ENCODE measurements around the gene RBAK. TPM values are rescaled to one million over a fixed set of nuclear protein-coding genes. Genes with fewer than 3 reads are reported as not detected.

RBAK gene
- total and polyA plus RNA-seq, 2 of the 4 experiments (the other 2 are of a cell fraction): 2.8 to 8.1 TPM

- no peak overlapping the region for H2BK20ac ChIP-seq (ENCODE audit: low read depth, low read length)
- H3K56ac ChIP-seq (ENCODE audit: extremely low read depth, insufficient read depth, low read length): no peak overlapping the region
- ChIA-PET POLR2A (ENCODE audit: unreplicated experiment) (no interaction called here), CTCF (no interaction called here)
- no peak overlapping the region for H4K8ac ChIP-seq (ENCODE audit: low read depth in 2 of 2, low read length in 2 of 2)
- H3K4me1 ChIP-seq (ENCODE audit: control insufficient read depth, insufficient read depth, low read length): no peaks in the 10 kb centered on the region
- no peak overlapping the region for H2AFZ ChIP-seq (replicated peaks; ENCODE audit: low read length, poor library complexity)
- H2AK9ac ChIP-seq (replicated peaks; ENCODE audit: low read depth, low read length, poor library complexity): no peak overlapping the region
- no CpG with 5 or more reads among the region's 1 CpG for WGBS, 2 experiments (ENCODE audit: extremely low coverage in 2 of 2, insufficient read length in 1 of 2)
- no peak overlapping the region for H4K91ac ChIP-seq (ENCODE audit: insufficient read depth, low read depth, low read length)
- DNase-seq (no peak), ATAC-seq (ENCODE audit: low read depth) (no peak)
- H3K4me2 ChIP-seq (ENCODE audit: low read depth, low read length): no peak overlapping the region
- no peak overlapping the region for H3K4ac ChIP-seq (ENCODE audit: low read depth, low read length)
- no peak overlapping the region for H3K18ac ChIP-seq (ENCODE audit: low read depth, low read length)
- no peak overlapping the region for H2BK15ac ChIP-seq (ENCODE audit: low read depth, low read length)
- no TSS peak for BruUV-seq (replicated peaks)
- no peak overlapping the region for H2BK120ac ChIP-seq (ENCODE audit: low read depth, low read length)
- no peak overlapping the region for H3K27ac ChIP-seq (ENCODE audit: insufficient read depth, low read length)
- H2AK5ac ChIP-seq (ENCODE audit: low read depth, low read length): no peak overlapping the region
- no peak overlapping the region for H3K9ac ChIP-seq (ENCODE audit: low read depth, low read length)
- TF ChIP-seq RAD21 (IDR thresholded peaks at IDR 0.05; ENCODE audit: low read length): no peak
- TF ChIP-seq, protein P1, sequence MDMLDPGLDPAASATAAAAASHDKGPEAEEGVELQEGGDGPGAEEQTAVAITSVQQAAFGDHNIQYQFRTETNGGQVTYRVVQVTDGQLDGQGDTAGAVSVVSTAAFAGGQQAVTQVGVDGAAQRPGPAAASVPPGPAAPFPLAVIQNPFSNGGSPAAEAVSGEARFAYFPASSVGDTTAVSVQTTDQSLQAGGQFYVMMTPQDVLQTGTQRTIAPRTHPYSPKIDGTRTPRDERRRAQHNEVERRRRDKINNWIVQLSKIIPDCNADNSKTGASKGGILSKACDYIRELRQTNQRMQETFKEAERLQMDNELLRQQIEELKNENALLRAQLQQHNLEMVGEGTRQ (IDR thresholded peaks at IDR 0.05; ENCODE audit: low read depth, low read length): no peak
- no peak for TF ChIP-seq FOS (IDR thresholded peaks at IDR 0.05; ENCODE audit: low read depth, low read length)
- TF ChIP-seq POLR2A (IDR thresholded peaks at IDR 0.05; ENCODE audit: low read depth, low read length): no peak
- TF ChIP-seq MAZ (IDR thresholded peaks at IDR 0.05; ENCODE audit: borderline replicate concordance, low read depth, low read length): no peak
- TF ChIP-seq MXI1 (IDR thresholded peaks at IDR 0.05; ENCODE audit: borderline replicate concordance, low read depth, low read length): no peak
- TF ChIP-seq RCOR1 (IDR thresholded peaks at IDR 0.05; ENCODE audit: insufficient replicate concordance, low read length): no peak
- TF ChIP-seq SMC3 (IDR thresholded peaks at IDR 0.05; ENCODE audit: low read depth, low read length): no peak
- no peak for TF ChIP-seq BHLHE40 (IDR thresholded peaks at IDR 0.05; ENCODE audit: low read depth, low read length)
- no peak for TF ChIP-seq RFX5 (IDR thresholded peaks at IDR 0.05; ENCODE audit: low read depth, low read length)
- no peak for TF ChIP-seq NFE2L2 (IDR thresholded peaks at IDR 0.05; ENCODE audit: low read depth, low read length)
- no peak for TF ChIP-seq MAFK (IDR thresholded peaks at IDR 0.05; ENCODE audit: low read depth, low read length)
- TF ChIP-seq, protein P2, sequence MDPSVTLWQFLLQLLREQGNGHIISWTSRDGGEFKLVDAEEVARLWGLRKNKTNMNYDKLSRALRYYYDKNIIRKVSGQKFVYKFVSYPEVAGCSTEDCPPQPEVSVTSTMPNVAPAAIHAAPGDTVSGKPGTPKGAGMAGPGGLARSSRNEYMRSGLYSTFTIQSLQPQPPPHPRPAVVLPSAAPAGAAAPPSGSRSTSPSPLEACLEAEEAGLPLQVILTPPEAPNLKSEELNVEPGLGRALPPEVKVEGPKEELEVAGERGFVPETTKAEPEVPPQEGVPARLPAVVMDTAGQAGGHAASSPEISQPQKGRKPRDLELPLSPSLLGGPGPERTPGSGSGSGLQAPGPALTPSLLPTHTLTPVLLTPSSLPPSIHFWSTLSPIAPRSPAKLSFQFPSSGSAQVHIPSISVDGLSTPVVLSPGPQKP (IDR thresholded peaks at IDR 0.05; ENCODE audit: borderline replicate concordance, low read depth, low read length): no peak
- H3K36me3 ChIP-seq (ENCODE audit: control insufficient read depth, insufficient read depth, low read length): peaks cover 33% of the 10 kb centered on the region
- no peaks in the 10 kb centered on the region for H3K9me1 ChIP-seq (ENCODE audit: insufficient read depth, low read length)
- no peaks in the 10 kb centered on the region for H3K27me3 ChIP-seq (ENCODE audit: control insufficient read depth, insufficient read depth, low read length)
- intact Hi-C loops (cut with micrococcal nuclease): no loop called here
- H4K5ac ChIP-seq (ENCODE audit: low read depth, low read length): no peak overlapping the region
- no peaks in the 10 kb centered on the region for H4K20me1 ChIP-seq (ENCODE audit: insufficient read depth, low read length)
- in situ Hi-C loops (cut with MboI; ENCODE audit: low sequenced_read_pairs): no loop called here
- peaks cover 6 to 8% of the 10 kb centered on the region in 2 experiments; a peak in 3 of 4 replicates for H3K79me1 ChIP-seq (ENCODE audit: low read depth in 1 of 2, low read length in 2 of 2)
- no peak overlapping the region for H3K14ac ChIP-seq (replicated peaks; ENCODE audit: low read depth, low read length)
- peaks cover 29% of the 10 kb centered on the region for H3K9me3 ChIP-seq (ENCODE audit: control insufficient read depth, insufficient read depth, low read length)
- no peak overlapping the region for H3K4me3 ChIP-seq (ENCODE audit: insufficient read depth, low read depth, low read length)
- H2BK5ac ChIP-seq (ENCODE audit: low read depth, low read length, poor library complexity, severe bottlenecking): no peak overlapping the region
- H3K23ac ChIP-seq (ENCODE audit: low read depth, low read length): no peak overlapping the region
- dilution Hi-C loops (cut with HindIII; ENCODE audit: low sequenced_read_pairs, unreplicated experiment): no loop called here
These were observed 7.5 kb downstream of the RBAK start for GRCh38 chr7:5053175-5053574.

Measured in IMR-90 (cell line).